Activated CD8-positive, alpha-beta T cell treated with anti-CD3 and anti-CD28 coated beads for 36 hours (primary cell): ENCODE data around the gene IL12RB1. TPM values are rescaled to one million over a fixed set of nuclear protein-coding genes. Genes with fewer than 3 reads are reported as not detected.

ENCODE experiments used
- ATAC-seq: fragments of 200-7000 bp; cut with Tn5 transposase; one replicate; pipeline ENCODE4 v1.10.0; 2021; ENCODE audit warnings: mild to moderate bottlenecking, moderate library complexity
- CTCF ChIA-PET: fragments of 350-600 bp; sonication (Branson Sonifier 250); formaldehyde crosslinking; loops from one replicate; lab custom pipeline; 2021; ENCODE audit warnings: antibody characterized with exemption; lab: Charles Lee
- POLR2A ChIA-PET: fragments of 350-600 bp; sonication (Branson Sonifier 250); formaldehyde crosslinking; loops from one replicate; lab custom pipeline; 2021; ENCODE audit warnings: antibody characterized with exemption; lab: Charles Lee
- DNase-seq: peaks from one replicate; pipeline ENCODE4 v3.0.0-alpha.2; 2020
- H3K27ac Mint-ChIP-seq: one replicate; pipeline ENCODE4 v1.8.0; 2021; ENCODE audit warnings: mild to moderate bottlenecking, mixed read lengths
- H3K27me3 Mint-ChIP-seq: one replicate; pipeline ENCODE4 v1.8.0; 2021; ENCODE audit warnings: mixed read lengths
- H3K36me3 Mint-ChIP-seq: one replicate; pipeline ENCODE4 v1.8.0; 2021; ENCODE audit warnings: low read depth, mixed read lengths
- H3K4me1 Mint-ChIP-seq: one replicate; pipeline ENCODE4 v1.8.0; 2021; ENCODE audit warnings: low read depth, mixed read lengths
- H3K4me3 Mint-ChIP-seq: one replicate; pipeline ENCODE4 v1.8.0; 2021; ENCODE audit warnings: mild to moderate bottlenecking, moderate library complexity, mixed read lengths
- H3K9me3 Mint-ChIP-seq: one replicate; pipeline ENCODE4 v1.8.0; 2021; ENCODE audit warnings: mixed read lengths
- intact Hi-C: fragments of 100-400 bp; cut with micrococcal nuclease; formaldehyde crosslinking; loops from one replicate; pipeline ENCODE4 v1.10.0; 2022
- total RNA-seq, 2 experiments: library from RNA; stranded (reverse); gene quantifications; one replicate each; pipeline ENCODE4 v1.2.3, GENCODE V29; 2021
- TF ChIP-seq, protein P1 (sequence below): fragments of 200-600 bp; IDR thresholded peaks from one replicate; pipeline ENCODE4 v1.8.0; 2022; ENCODE audit warnings: antibody characterized with exemption, mild to moderate bottlenecking

Gene IL12RB1
- total RNA-seq, 2 experiments from 2014 or later = 25.6 to 27.2 TPM

DNA sequence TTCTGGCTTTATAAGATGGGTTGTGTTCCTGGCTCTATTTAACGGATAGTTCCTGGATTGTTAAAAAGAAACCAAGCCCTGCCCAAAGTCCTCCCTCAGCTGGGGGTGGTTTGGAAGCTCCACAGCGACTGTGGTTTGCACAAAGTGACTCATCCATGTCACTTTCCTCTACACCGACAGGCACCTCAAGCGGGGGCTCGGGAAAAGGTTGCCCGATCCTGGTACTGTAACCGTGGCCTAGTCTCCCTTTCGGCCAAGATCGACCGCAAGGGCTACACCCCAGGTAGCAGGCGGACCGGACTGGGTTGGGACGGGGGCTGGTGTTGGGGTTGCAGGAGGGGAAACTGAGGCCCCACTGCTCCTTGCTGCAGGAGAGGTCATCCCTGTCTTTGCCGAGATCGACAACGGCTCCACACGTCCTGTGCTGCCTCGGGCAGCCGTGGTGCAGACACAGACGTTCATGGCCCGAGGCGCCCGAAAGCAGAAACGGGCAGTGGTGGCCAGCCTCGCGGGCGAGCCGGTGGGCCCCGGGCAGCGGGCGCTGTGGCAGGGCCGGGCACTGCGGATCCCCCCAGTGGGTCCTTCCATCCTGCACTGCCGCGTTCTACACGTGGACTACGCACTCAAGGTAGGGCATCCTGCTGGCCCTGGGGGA, 77.2 kb downstream of the IL12RB1 start:
- TF ChIP-seq, protein P1, sequence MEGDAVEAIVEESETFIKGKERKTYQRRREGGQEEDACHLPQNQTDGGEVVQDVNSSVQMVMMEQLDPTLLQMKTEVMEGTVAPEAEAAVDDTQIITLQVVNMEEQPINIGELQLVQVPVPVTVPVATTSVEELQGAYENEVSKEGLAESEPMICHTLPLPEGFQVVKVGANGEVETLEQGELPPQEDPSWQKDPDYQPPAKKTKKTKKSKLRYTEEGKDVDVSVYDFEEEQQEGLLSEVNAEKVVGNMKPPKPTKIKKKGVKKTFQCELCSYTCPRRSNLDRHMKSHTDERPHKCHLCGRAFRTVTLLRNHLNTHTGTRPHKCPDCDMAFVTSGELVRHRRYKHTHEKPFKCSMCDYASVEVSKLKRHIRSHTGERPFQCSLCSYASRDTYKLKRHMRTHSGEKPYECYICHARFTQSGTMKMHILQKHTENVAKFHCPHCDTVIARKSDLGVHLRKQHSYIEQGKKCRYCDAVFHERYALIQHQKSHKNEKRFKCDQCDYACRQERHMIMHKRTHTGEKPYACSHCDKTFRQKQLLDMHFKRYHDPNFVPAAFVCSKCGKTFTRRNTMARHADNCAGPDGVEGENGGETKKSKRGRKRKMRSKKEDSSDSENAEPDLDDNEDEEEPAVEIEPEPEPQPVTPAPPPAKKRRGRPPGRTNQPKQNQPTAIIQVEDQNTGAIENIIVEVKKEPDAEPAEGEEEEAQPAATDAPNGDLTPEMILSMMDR = no peak
- no peaks in the 10 kb centered on the region for H3K9me3 Mint-ChIP-seq
- peaks cover 53% of the 10 kb centered on the region for H3K36me3 Mint-ChIP-seq
- ChIA-PET POLR2A (interaction anchor here (0.7 to 3.9 kb wide), 5 partner anchors 8 to 149 kb away, joined by 3 to 24 read pairs (median 3); no protein-coding TSS in a partner anchor), CTCF (interaction anchor here (2.1 to 6.1 kb wide), 2 partner anchors 36 to 50 kb away, joined by 6 to 151 read pairs; no protein-coding TSS in a partner anchor)
- H3K27me3 Mint-ChIP-seq = no peaks in the 10 kb centered on the region
- H3K27ac Mint-ChIP-seq = peak overlapping the region; percentile 76
- peak; percentile 45 for DNase-seq
- intact Hi-C loops = loop anchor here (10.0 kb wide), 1 partner anchor 145 kb away; the partner anchor contains the start of gene PIK3R2
- peaks cover 45% of the 10 kb centered on the region for H3K4me1 Mint-ChIP-seq
- no peak for ATAC-seq
- peak overlapping the region; percentile 77 for H3K4me3 Mint-ChIP-seq

Other genes with a start within 250 kb of the IL12RB1 start
- 100 to 1,000 TPM; 120 to 126 TPM for gene JAK3, start 239.0 kb downstream of the IL12RB1 start, total RNA-seq
- gene RPL18A, start 227.0 kb downstream of the IL12RB1 start, total RNA-seq = 1,000 to 10,000 TPM; 3,663 to 3,679 TPM
- gene SLC5A5, start 215.0 kb downstream of the IL12RB1 start, total RNA-seq = under 1 TPM; 0.87 to 0.99 TPM
- 100 to 1,000 TPM; 120 to 129 TPM for gene CCDC124, start 153.9 kb downstream of the IL12RB1 start, total RNA-seq
- 1 to 10 TPM in 1 of 2 experiments, under 1 TPM in 1; 0.25 to 1.7 TPM for gene KCNN1, start 119.8 kb downstream of the IL12RB1 start, total RNA-seq
- 10 to 100 TPM; 29.1 TPM for gene ARRDC2, start 78.8 kb downstream of the IL12RB1 start, total RNA-seq
- 10 to 100 TPM; 23.1 to 23.3 TPM for gene MAST3, start 10.8 kb upstream of the IL12RB1 start, total RNA-seq
- gene PIK3R2, start 66.2 kb upstream of the IL12RB1 start, total RNA-seq = 10 to 100 TPM; 15.0 to 15.8 TPM
- 10 to 100 TPM; 21.9 to 22.9 TPM for gene IFI30, start 86.9 kb upstream of the IL12RB1 start, total RNA-seq
- gene MPV17L2, start 106.3 kb upstream of the IL12RB1 start, total RNA-seq = 1 to 10 TPM; 8.5 to 9.6 TPM
- 10 to 100 TPM in 1 of 2 experiments, 1 to 10 TPM in 1; 8.9 to 11.3 TPM for gene RAB3A, start 117.1 kb upstream of the IL12RB1 start, total RNA-seq
- under 1 TPM in 1 of 2 experiments, not detected in 1; 0.38 TPM for gene PDE4C, start 139.5 kb upstream of the IL12RB1 start, total RNA-seq
- under 1 TPM; 0.59 to 0.69 TPM for gene IQCN, start 187.5 kb upstream of the IL12RB1 start, total RNA-seq
- 100 to 1,000 TPM; 527 to 530 TPM for gene JUND, start 194.7 kb upstream of the IL12RB1 start, total RNA-seq
- 100 to 1,000 TPM; 426 to 433 TPM for gene LSM4, start 236.1 kb upstream of the IL12RB1 start, total RNA-seq